HL-60 (cell line): ENCODE measurements around the gene CD320.

Experiments
- CTCF ChIP-seq: IDR thresholded peaks from one replicate; pipeline ENCODE4 v1.5.1; 2011; ENCODE audit warnings: low read length, control low read depth, inconsistent platforms; ENCODE audit not compliant: insufficient read depth
- POLR2AphosphoS5 ChIP-seq: IDR thresholded peaks from 2 replicates; pipeline ENCODE4 v1.6.1; 2012; ENCODE audit warnings: low read depth
- REST ChIP-seq: IDR thresholded peaks from 2 replicates; pipeline ENCODE4 v1.6.1; 2012; ENCODE audit warnings: low read depth; ENCODE audit not compliant: insufficient replicate concordance

GRCh38 chr19:8262431-8262830, 45.7 kb downstream of the CD320 start:
- TF ChIP-seq CTCF: no peak
- no peak for TF ChIP-seq POLR2AphosphoS5
- TF ChIP-seq REST: no peak
